DOHH2 (cell line): ENCODE results near the gene HNRNPLL.

Source experiments
- H3F3A ChIP-seq: fragments of 200-600 bp; sonication (generic), shearing (Covaris generic); 2 replicates; pipeline ENCODE4 v1.6.0; 2016; ENCODE audit warnings: antibody characterized with exemption, mild to moderate bottlenecking; ENCODE audit not compliant: control insufficient read depth, insufficient read depth
- H3K27ac ChIP-seq: fragments of 200-600 bp; sonication (generic); 2 replicates; pipeline ENCODE4 v1.5.1; 2014; ENCODE audit warnings: low read depth, mild to moderate bottlenecking, low read length, moderate library complexity
- H3K27me3 ChIP-seq: fragments of 200-600 bp; sonication (generic); 2 replicates; pipeline ENCODE4 v1.6.1; 2014; ENCODE audit warnings: mild to moderate bottlenecking, low read length, mixed read lengths; ENCODE audit not compliant: control insufficient read depth
- H3K36me3 ChIP-seq: fragments of 200-600 bp; sonication (generic); 2 replicates; pipeline ENCODE4 v1.6.1; 2014; ENCODE audit warnings: mild to moderate bottlenecking, low read length, moderate library complexity, mixed read lengths; ENCODE audit not compliant: control insufficient read depth
- H3K4me1 ChIP-seq: fragments of 200-600 bp; sonication (generic); 2 replicates; pipeline ENCODE4 v1.6.1; 2014; ENCODE audit warnings: mild to moderate bottlenecking, low read length, mixed read lengths; ENCODE audit not compliant: control insufficient read depth
- H3K4me2 ChIP-seq: fragments of 200-600 bp; sonication (generic); 2 replicates; pipeline ENCODE4 v1.6.0; 2014; ENCODE audit warnings: mild to moderate bottlenecking, low read length, moderate library complexity
- H3K4me3 ChIP-seq: fragments of 200-600 bp; sonication (generic); 2 replicates; pipeline ENCODE4 v1.5.1; 2014; ENCODE audit warnings: mild to moderate bottlenecking, low read length, mixed read lengths
- H3K79me2 ChIP-seq: fragments of 200-600 bp; sonication (generic); 2 replicates; pipeline ENCODE4 v1.6.1; 2014; ENCODE audit warnings: mild to moderate bottlenecking, low read length, mixed read lengths; ENCODE audit not compliant: control insufficient read depth
- H3K9me2 ChIP-seq: fragments of 200-600 bp; sonication (generic); replicated peaks from 2 replicates; pipeline ENCODE4 v1.6.1; 2014; ENCODE audit warnings: mild to moderate bottlenecking, low read length, mixed read lengths; ENCODE audit not compliant: control insufficient read depth
- H3K9me3 ChIP-seq: fragments of 200-600 bp; sonication (generic); 2 replicates; pipeline ENCODE4 v1.6.1; 2014; ENCODE audit warnings: antibody characterized with exemption, low read length, mixed read lengths; ENCODE audit not compliant: control insufficient read depth, insufficient read depth
- H4K20me1 ChIP-seq: fragments of 200-600 bp; sonication (generic); 2 replicates; pipeline ENCODE4 v1.6.0; 2014; ENCODE audit warnings: low read depth, mild to moderate bottlenecking, antibody characterized with exemption, low read length, moderate library complexity; ENCODE audit not compliant: control insufficient read depth, insufficient read depth
- EZH2phosphoT487 ChIP-seq: fragments of 200-600 bp; sonication (generic); IDR thresholded peaks from 2 replicates; pipeline ENCODE4 v1.6.1; 2017; ENCODE audit warnings: borderline replicate concordance, mild to moderate bottlenecking, antibody characterized with exemption, low read length, moderate library complexity, mixed read lengths
- TF ChIP-seq, protein P1 (sequence below): fragments of 200-600 bp; sonication (generic); IDR thresholded peaks from one replicate; pipeline ENCODE4 v1.5.1; 2014; ENCODE audit warnings: antibody characterized with exemption, mild to moderate bottlenecking, low read depth, low read length; ENCODE audit not compliant: poor library complexity, severe bottlenecking

Gene HNRNPLL

DNA sequence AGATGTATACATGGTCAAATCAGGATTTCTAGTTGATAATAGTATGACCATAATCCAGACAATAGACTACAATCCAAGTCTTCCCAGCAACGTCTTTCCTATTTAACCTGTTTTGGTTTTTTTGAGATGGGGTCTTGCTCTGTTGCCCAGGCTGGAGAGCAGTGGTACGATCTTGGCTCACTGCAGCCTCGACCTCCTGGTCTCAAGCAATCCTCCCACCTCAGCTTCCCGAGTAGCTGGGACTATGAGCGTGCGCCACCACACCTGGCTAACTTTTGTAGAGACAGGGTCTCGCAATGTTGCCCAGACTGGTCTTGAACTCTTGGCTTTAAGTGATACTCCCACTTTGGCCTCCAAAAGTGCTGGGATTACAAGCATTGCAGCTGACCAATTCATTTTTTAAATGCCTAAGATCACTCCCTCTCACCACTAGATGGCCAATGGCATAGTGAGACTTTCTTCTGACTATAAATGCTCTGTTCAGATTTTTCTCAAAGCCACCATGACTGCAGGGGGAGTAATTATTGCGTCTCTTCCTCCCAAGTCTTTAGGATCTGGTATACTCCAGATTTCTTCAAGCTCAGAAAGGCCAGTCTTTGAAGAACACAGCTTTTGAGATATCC is 47.6 kb downstream of the HNRNPLL start:
- Histone ChIP-seq H3K36me3 (no peaks in the 10 kb centered on the region), H3K79me2 (no peaks in the 10 kb centered on the region), H3K4me1 (no peaks in the 10 kb centered on the region), H3K27me3 (peaks cover 12% of the 10 kb centered on the region), H3F3A (no peaks in the 10 kb centered on the region), H3K9me3 (no peaks in the 10 kb centered on the region), H3K27ac (no peak overlapping the region), H3K4me3 (no peak overlapping the region), H3K4me2 (no peak overlapping the region), H3K9me2 (no peaks in the 10 kb centered on the region), H4K20me1 (no peaks in the 10 kb centered on the region)
- TF ChIP-seq, protein P1, sequence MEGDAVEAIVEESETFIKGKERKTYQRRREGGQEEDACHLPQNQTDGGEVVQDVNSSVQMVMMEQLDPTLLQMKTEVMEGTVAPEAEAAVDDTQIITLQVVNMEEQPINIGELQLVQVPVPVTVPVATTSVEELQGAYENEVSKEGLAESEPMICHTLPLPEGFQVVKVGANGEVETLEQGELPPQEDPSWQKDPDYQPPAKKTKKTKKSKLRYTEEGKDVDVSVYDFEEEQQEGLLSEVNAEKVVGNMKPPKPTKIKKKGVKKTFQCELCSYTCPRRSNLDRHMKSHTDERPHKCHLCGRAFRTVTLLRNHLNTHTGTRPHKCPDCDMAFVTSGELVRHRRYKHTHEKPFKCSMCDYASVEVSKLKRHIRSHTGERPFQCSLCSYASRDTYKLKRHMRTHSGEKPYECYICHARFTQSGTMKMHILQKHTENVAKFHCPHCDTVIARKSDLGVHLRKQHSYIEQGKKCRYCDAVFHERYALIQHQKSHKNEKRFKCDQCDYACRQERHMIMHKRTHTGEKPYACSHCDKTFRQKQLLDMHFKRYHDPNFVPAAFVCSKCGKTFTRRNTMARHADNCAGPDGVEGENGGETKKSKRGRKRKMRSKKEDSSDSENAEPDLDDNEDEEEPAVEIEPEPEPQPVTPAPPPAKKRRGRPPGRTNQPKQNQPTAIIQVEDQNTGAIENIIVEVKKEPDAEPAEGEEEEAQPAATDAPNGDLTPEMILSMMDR, result peak; percentile 59
- TF ChIP-seq EZH2phosphoT487, result no peak

GRCh38 chr2:38553554-38553953 is 49.2 kb downstream of the HNRNPLL start:
- no peaks in the 10 kb centered on the region for H3K4me1 ChIP-seq
- H3K27ac ChIP-seq, result no peak overlapping the region
- H3K36me3 ChIP-seq, result no peaks in the 10 kb centered on the region
- H3K9me3 ChIP-seq, result no peaks in the 10 kb centered on the region
- H4K20me1 ChIP-seq, result no peaks in the 10 kb centered on the region
- no peak overlapping the region for H3K4me2 ChIP-seq
- H3K27me3 ChIP-seq, result peaks cover 12% of the 10 kb centered on the region
- no peak for TF ChIP-seq EZH2phosphoT487
- TF ChIP-seq, protein P1, result no peak
- no peaks in the 10 kb centered on the region for H3K9me2 ChIP-seq
- no peaks in the 10 kb centered on the region for H3K79me2 ChIP-seq
- no peak overlapping the region for H3K4me3 ChIP-seq
- H3F3A ChIP-seq, result no peaks in the 10 kb centered on the region

- TF ChIP-seq EZH2phosphoT487, result no peak
- TF ChIP-seq, protein P1, result no peak
- no peaks in the 10 kb centered on the region for H3K36me3 ChIP-seq
- H3K9me3 ChIP-seq, result no peaks in the 10 kb centered on the region
- no peaks in the 10 kb centered on the region for H3F3A ChIP-seq
- H3K9me2 ChIP-seq, result no peaks in the 10 kb centered on the region
- H3K79me2 ChIP-seq, result no peaks in the 10 kb centered on the region
- H4K20me1 ChIP-seq, result no peaks in the 10 kb centered on the region
- H3K27ac ChIP-seq, result no peak overlapping the region
- peaks cover 9% of the 10 kb centered on the region for H3K27me3 ChIP-seq
- H3K4me2 ChIP-seq, result no peak overlapping the region
- no peak overlapping the region for H3K4me3 ChIP-seq
- no peaks in the 10 kb centered on the region for H3K4me1 ChIP-seq
These were observed 50.5 kb downstream of the HNRNPLL start for GRCh38 chr2:38552259-38552658.
